IPS DF 4.7 (cell line): ENCODE data around the gene MMEL1.

Source experiments
- DNase-seq: peaks from one replicate; pipeline ENCODE4 v3.0.0-alpha.2; 2013; ENCODE audit warnings: low spot score; ENCODE audit errors: extremely low read depth

MMEL1 gene

DNA sequence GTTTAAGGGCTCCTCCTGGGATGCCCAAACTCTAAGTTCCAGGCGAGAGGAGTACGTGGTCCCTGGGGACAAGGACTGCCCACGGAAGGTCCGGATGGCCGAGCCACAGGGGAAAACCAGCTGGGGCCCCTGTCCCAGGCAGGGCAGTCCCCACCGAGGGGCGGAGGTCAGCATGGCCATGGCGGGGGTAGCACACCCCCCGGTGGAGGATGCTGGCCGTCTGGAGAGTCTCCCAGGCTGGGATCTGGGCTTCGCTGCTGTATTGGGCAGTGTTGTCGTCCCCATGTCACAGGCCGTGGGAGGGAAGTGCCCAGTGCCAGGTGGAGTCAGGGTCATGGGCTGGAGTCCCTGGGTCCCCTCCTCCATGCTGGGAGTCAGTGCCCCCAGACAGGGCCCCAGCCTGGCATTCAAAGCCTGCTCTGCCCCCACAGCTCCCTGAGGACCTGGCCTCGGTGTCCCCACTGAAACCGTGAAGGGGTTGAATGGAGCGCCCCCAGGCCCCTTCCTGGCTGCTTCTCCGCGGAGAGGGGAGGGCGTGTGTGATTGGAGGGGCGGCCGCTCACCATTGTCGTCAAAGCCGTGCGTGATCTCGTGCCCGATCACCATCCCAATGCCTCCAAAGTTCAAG is 39.5 kb downstream of the MMEL1 start:
- no peak for DNase-seq

DNA sequence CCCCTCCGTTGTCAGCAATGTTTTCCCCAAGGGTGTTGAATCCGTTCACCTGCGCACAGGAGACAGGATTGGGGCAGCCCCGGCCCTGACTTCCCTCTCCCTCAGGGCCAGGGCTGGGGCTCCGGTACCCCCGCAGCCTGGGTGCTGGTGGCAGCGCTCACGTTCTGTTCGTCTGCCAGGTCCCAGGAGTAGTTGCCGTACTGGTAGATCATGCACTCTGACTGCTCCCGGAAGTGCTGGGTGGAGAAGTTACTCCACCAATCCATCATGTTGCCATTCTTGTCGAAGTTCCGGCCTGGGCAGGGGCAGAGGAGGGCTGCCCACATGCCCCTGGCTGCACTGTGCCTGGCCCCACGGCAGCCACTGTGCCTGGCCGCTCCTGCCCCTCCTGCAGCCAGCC is 40.1 kb downstream of the MMEL1 start:
- DNase-seq: no peak

DNA sequence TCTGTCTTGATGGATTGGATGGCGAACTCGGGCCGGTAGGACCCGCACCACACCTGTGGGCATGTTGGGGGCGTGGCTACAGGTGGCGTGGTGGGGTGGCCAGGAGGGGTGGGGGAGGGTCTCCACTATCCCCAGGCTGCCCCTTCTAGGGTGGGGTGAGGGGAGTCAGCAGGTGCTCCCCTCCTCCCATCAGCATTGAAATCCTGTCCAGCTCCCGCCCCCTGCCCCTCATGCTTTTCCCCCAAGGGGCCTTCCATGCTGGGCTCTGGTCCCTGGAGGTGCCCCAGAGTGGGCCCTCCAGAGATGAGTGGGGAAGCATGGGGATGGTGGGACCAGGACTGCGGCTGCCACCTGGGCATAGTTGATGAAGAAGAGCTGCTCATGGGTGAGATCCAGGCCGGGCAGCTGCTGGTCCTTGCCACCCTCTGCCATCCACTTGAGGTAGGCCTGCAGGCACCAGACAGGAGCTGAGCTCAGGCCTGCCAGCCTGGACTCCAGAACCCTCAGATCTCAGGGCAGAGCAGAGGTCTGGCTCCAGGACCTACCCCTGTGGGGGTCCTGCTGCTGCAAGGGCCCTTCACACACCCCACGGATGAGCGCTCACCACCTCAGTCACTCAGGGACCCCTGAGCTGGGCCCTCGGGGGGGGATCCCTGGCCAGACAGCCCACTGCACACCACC is 41.1 kb downstream of the MMEL1 start:
- no peak for DNase-seq

DNA sequence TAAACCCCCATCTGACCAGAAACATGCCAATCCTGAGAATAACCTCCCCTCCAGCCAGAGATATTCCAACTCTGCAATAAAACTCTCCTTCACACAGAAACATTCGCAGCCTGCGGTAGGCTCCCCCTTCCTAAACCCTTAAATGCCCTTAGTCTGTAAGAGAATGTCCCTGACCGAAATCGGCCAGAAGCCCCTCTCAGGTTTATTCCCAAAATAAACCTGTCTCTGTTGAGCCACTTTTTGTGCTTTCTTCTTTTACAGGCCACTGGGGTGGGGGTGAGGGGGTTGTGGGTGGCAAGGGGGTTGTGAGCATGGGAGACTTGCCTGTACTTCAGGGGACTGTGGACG is 41.6 kb downstream of the MMEL1 start:
- DNase-seq: no peak

DNA sequence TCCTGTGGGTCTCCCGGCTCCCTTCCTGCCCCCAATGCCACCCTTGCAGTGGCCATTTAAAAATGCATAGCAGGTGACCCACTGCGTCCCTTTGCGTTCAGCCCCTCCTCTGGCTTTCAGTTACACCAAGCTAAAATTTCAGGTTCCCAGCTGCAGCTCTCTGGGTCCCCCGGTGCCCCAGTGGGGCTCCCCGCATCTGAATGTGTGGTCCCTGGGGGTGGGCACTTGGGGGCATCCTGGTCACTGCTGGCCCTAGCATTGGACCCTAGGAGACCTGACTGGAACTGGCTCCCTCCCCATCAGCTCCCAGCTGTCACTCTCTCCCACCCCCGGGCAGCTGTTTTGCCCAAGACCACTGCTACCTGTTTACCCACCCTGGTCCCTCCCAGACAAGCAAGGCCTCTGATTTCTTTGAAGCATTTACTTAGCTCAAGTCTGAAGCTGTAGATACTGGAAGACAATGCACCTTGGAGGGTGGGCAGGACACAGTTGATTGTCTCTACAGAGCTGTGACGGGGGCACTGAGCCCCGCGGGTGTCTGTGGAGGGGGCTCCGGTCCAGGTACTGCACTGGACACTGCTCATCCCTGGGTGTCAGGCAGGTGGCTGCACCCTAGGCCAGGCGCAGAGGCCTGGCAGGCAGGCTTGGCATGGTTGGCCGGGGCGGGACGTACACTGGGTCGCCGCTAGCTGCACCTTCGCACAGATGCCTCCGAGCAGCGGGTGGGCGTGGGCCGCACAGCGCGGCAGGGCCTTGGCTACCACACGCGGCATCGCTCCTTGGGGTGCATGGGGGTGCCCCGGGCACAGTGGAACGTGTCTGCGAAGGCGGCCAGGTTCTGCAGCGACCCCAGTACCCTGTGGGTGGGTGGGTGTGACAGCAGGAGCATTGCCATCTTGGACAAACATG is 42.3 kb downstream of the MMEL1 start:
- no peak for DNase-seq

DNA sequence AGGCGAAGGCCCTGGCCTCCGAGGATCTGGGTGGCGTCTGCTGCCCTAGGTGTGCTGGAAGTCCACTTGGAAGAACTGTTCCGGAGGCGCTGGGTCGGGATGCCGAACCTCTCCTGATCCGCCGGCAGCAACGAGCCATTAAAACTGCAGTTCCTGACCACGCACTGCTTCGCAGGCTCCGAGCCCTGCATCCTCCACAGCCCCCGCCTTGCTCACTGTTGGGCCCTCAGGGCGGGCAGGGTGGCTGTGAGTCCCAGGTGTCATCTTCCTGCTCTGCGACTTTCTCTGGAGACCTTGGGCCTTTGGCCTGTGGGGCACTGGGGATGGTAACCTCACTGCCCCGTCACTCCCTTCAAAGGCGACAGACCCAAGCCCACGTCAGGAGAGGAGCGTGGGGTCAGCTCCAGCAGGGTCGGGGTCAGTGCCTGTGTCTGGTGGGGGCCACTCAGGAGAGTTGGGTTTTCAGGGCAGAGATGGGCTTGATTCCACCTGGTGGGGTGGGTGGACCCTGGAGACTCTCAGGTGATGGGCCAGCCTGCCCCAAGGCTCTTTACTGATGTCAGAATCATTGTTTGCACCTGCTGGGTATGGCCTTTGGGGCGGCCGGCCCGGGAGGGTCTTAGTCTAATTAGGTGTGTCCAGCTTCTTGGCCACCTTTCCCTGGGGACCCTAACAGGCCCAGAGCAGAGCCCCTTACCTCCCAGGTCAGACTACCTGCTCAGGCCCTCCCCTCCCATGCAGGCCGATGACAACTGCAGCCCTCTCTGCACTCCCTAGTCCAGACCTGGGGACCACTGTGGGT is 43.2 kb downstream of the MMEL1 start:
- DNase-seq: no peak

DNA sequence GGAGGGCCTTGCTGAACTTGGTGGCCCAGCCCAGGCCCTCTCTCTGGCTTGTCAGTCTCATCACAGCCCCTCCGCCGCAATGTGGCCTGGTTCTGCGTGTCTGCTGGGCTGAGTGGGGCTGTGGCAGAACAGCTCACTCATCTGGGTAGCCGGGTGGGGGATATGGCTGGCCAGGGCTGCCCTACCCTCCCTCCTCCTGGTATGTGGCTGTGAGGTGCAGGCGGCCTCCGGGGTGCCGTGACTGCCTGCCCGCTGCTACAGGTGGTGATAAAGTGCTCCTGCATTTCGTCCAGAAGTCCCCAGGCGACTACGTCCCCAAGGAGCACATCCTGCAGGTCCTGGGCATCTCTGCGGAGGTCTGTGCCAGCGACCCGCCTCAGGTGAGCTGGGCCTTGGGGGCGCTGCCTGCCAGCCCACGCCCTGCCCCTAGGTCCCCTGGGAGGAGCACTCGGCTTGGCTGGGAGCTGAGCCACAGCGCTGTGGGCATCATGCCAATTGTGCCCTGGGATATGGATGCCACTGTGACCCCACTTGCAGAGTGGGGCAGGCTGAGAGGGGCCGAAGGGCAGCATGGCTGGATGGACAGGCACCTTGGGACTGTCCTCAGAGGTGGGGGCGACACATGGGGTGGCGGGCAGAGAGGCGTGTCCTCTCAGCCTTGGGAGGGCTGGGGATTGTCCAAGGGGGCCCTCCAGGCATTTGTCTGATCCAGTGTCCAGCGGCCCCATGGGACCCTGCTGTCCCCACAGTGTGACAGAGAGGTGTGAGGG is 44.0 kb downstream of the MMEL1 start:
- no peak for DNase-seq

DNA sequence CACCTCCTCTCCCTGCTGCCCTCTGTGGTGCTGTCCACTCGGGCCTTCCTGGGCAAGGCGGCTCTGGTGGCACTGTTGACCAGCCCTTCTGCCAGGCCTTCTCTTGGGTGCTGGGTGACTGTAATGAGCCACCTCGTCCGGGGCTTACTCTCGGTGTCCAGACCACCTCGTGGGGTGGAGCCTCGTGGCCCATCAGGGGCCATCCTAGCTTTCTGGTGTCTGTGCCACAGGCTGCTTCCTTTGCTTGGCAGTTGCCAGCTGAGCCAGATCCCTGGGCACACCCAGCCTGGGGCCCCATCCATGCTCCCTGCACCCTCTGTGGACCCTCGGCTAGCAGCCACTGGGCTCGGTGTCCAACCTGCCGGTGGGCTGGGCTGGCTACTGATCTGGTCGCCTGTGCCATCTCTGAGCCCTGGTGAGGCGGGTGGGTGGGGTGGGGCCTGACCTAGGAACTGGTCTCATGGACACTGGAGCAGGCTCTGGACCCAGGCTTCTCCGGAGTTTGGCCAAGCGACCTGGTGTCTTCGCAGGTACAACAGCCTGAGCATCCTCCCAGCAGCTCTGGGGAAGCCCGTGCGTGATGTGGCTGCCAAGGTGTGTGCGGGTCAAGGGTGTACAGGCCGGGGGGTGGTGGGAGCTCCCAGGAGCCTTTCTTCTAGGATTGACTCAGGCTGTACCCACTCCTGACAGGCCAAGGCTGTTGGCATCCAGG is 44.8 kb downstream of the MMEL1 start:
- DNase-seq: no peak

DNA sequence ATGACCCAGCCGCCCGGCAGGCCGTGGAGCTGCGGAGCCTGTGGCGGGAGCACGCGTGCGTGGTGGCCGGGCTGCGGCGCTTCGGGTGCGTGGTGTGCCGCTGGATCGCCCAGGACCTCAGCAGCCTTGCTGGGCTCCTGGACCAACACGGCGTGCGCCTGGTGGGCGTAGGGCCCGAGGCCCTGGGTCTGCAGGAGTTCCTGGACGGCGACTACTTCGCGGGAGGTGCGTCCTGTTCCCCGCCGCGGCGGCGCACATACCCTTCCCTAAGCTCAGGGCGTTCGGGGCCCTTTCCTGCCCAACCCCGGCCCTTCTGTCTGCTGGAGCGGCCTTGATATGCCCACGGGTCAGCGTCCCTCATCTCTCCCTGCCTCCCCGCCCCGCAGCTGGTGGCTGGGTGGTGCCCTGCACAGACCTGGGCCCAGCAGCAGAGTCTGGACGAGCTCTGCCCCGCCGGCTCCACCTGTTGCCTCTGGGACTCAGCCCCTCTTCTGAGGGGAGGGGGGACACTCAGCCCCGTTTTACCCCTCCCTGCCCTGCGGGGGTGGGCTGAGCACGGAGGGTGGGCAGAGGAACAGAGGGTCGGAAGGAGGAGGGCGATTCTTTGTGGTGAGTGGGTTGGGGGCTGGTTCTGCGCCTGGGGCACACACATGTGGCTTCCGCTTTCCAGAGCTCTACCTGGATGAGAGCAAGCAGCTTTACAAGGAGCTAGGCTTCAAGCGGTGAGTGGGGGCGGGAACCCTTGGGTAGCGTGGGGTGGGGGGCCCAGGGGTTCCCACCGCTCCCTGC is 45.6 kb downstream of the MMEL1 start:
- no peak for DNase-seq

DNA sequence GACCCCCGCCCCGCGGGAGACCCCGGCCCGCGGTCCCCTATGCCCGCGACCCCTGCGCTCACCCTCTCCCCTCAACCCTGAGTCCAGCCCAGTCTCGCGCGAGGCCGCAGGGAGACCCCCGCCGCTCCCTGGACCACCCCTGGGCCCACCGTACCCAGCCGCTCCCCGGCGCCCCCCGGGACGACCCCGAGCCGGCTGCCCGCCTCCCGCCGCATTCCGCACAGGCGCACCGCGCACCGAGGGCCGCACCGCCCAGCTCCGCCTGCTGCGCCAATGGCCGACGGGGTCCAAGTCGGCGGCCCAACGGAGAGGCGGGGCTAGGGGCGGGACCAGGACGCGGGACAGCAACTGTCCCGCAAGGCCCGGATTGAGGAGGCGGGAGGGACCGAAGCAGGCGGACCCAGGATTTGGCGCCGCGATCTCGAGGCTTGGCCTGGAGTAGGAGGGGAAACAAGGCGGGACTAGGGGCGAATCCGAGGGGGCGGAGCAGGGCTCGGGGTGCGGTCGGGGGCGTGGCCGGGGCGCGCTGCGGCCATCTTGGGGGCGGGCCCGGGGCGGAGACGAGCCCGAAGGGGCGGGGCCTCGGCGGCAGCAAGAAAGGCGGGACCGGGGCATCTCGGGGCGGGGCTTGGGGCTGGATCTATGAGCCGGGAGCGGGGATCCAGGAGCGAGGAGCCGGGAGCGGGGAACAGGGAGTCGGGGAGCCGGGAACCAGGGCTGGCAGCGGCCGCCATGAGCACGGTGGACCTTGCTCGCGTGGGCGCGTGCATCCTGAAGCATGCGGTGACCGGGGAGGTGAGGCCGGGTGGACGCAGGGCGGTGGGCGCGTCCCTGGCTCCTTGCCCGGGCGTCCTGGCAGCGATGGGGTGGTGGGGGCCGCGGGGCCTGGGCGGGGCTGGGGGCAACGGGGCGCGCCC is 46.4 kb downstream of the MMEL1 start, which contains the start of gene PRXL2B:
TSS of gene PRXL2B (plus strand) at position 624 of the 917 bp plus-strand sequence. CDS start at position 733, 109 bp downstream.
- peak; percentile 72 for DNase-seq

DNA sequence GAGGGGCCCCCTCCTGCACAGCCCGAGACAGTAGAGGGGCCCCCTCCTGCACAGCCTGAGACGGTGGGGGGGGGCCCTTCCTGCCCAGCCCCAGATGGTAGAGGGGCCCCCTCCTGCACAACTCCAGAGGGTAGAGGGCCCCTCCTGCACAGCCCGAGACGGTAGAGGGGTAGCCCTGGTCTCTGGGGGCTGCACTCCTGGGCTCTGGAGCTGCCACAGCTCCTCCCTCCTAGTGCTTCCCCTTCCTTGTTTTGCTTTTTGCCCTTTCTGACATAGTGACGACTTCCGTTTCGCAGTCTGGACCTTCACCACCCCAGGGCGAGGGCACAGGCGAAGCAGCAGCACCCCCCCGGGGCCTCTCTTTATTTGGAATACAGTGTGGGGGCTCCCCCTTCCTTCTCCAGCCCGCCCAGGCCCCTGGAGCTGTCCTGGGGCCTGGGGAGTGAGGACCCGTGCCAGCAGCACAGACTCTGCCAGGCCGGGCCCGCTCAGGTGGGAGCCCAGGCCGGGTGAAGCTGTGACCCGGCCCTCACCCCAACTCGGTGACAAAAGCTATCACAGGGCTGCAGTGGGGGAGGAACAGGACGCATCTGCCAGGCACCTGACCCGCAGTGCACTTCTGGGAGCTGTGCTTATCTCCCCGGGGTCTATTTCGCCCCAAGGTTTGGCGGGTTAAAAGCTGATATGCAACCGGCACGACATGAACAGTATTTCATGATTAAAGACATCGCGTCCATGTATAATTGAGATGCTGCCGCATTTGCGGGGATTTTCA is 47.3 kb downstream of the MMEL1 start:
- no peak for DNase-seq

DNA sequence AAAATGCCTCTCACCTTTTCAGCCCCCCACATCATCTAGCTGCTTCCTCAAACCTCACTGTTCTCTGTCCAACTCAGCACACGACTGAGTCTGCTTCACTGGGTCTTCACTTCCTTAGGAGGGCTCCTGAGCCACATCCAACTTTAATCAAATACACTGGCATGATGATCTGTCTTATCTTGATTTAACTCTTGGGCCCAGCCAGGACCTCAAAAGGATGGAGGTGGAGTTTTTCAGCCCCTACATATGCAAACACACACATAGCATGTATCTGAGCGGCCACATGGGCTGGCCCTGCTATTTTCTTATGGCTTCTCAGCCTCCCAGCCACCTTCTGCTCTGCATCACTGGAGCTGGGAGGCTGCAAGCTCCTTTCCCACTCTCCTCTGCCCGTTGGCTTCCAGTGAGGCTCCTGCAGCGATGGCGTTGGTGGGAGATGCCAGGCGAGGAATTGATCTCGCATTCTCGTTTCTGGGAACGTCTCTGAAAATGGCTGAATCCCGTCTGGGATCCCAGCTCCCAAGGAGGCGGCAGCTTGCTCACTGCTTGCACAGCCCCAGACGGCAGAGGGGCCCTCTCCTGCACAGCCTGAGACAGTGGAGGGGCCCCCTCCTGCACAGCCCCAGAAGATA is 48.0 kb downstream of the MMEL1 start:
- DNase-seq: no peak

DNA sequence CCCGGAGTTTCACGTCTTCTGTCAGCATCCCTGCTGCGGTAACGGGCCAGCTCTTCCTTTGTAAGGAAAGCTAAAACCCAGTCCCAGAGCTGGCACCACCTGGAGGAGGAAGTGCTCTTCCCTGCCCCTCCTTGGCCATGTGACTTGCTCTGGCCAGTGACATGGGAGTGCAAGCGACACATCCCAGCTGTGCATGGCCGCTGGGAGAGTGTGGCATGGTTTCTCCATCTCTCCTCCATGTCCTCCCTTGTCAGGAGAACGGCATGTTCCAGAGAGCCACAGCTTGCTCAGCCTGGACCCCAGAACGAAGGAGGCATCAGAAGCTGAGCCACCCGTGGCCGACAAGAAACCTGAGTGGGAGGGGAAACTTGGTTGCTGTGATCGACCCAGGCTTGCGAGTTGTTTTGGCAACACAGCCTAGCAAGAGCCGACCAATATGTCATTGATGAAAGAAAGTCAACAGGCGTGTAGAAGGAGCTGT is 48.9 kb downstream of the MMEL1 start:
- DNase-seq: no peak

DNA sequence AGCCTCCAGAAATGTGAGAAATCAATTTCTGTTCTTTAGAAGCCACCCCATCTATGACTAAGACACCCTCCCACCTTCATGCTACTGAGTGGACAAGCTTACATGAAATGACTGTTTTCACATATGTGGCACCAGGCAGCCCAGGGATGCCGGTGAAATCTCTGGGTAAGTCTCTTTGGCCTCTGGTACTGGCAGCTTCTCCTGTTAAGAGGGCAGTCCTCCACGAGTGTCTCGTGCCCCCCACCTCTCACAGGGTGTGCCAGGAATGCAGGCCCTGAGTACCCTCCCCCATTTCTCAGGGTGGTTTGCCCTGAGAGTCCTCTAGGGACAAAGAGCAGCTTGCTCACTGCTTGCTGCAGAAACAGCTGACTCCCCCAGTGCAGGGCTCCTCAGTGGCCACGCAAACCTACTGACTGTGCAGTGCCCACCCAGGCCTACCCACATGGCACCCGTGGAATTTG is 49.5 kb downstream of the MMEL1 start:
- no peak for DNase-seq

DNA sequence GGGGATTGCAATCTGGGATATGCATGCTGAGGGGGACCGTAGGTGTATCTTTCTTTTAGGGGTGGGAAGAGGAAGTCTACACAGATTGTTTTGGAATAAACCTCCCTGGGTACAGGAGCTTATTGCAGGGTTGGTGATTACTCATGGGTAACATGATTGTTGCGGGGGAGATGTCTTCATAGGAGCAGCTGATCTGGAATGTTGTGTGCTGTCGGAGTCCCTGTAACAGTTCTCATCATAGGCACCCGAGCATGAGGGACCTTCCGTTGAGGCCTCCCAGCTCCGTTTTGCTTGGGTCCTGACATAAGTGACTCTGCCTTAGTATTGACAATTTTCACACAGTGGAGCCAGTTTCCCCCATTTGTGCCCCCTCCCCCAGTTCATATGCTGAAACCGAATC is 50.4 kb downstream of the MMEL1 start:
- no peak for DNase-seq

DNA sequence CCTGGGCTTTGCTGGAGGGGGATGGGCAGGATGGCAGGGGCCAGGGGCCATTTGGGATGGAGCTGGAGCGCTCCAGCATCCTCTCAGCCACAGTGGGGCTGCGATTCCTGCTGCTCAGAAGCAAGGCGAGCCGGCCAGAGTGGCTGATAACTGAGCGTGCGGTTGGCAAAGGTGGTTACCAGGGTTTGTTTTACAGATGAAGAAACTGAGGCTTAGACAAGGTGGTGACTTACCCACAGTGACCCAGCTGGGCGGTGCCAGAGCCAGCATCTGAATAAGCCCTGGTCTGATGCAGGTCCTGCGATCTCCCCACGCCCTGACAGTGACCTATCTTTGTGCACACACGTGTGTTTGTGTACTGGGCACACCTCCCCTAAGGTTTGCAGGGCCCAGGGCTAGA is 52.1 kb downstream of the MMEL1 start:
- no peak for DNase-seq

DNA sequence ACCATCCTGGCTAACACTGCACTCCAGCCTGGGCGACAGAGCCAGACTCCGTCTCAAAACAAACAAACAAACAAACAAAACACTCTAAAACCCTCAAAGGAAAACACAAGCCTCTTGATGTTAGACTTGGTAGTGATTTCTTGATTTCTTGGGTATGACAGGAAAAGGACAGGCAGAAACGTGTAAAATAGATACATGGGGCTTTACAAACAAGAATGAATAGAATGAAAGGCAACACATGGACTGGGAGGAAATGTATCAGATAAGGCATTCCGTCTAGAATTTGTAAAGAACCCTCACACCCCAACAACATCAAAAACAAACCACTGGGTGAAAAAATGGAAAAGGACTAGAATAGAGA is 54.1 kb downstream of the MMEL1 start:
- no peak for DNase-seq
